OCI-LY7 (cell line): ENCODE results near the gene TMPRSS3.

ENCODE experiments used
- EZH2phosphoT487 ChIP-seq: fragments of 200-600 bp; sonication (generic); IDR thresholded peaks from 2 replicates; pipeline ENCODE4 v1.6.1; 2018; ENCODE audit warnings: low read depth, borderline replicate concordance, mild to moderate bottlenecking, mixed run types, antibody characterized with exemption, low read length, moderate library complexity, mixed read lengths
- TF ChIP-seq, protein P1 (sequence below): fragments of 200-600 bp; sonication (generic); conservative IDR thresholded peaks from 2 replicates; pipeline ENCODE4 v1.5.1; 2014; ENCODE audit warnings: mild to moderate bottlenecking, antibody characterized with exemption, low read length, moderate library complexity, mixed read lengths

DNA sequence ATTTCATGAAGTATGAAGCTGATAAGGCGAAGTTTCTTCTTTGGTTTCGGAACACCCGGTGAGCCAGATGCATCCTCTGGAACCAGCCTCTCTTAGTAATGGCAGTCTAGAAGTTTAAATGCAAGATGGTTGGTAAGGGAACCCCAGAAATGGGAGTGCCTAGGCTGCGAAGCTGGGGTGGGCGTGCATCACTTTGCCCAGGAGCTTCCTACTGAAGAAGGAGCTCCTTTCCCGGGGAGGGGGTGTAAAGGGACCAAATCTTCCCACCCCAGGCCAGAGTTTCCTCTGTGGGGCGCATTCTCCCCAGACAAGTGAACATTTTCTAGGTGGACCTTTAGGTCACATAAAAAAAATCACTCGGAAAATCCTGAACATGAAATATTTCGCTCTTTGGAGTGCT, 49.4 kb downstream of the TMPRSS3 start:
- TF ChIP-seq, protein P1, sequence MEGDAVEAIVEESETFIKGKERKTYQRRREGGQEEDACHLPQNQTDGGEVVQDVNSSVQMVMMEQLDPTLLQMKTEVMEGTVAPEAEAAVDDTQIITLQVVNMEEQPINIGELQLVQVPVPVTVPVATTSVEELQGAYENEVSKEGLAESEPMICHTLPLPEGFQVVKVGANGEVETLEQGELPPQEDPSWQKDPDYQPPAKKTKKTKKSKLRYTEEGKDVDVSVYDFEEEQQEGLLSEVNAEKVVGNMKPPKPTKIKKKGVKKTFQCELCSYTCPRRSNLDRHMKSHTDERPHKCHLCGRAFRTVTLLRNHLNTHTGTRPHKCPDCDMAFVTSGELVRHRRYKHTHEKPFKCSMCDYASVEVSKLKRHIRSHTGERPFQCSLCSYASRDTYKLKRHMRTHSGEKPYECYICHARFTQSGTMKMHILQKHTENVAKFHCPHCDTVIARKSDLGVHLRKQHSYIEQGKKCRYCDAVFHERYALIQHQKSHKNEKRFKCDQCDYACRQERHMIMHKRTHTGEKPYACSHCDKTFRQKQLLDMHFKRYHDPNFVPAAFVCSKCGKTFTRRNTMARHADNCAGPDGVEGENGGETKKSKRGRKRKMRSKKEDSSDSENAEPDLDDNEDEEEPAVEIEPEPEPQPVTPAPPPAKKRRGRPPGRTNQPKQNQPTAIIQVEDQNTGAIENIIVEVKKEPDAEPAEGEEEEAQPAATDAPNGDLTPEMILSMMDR = no peak
- TF ChIP-seq EZH2phosphoT487 = no peak
